SW 1271 (cell line): ENCODE measurements around the gene DGCR8.

ENCODE experiments used
- DNase-seq, 2 experiments: peaks; one replicate each; lab custom pipeline; 2025; lab: John Stamatoyannopoulos, UW

Gene DGCR8

DNA sequence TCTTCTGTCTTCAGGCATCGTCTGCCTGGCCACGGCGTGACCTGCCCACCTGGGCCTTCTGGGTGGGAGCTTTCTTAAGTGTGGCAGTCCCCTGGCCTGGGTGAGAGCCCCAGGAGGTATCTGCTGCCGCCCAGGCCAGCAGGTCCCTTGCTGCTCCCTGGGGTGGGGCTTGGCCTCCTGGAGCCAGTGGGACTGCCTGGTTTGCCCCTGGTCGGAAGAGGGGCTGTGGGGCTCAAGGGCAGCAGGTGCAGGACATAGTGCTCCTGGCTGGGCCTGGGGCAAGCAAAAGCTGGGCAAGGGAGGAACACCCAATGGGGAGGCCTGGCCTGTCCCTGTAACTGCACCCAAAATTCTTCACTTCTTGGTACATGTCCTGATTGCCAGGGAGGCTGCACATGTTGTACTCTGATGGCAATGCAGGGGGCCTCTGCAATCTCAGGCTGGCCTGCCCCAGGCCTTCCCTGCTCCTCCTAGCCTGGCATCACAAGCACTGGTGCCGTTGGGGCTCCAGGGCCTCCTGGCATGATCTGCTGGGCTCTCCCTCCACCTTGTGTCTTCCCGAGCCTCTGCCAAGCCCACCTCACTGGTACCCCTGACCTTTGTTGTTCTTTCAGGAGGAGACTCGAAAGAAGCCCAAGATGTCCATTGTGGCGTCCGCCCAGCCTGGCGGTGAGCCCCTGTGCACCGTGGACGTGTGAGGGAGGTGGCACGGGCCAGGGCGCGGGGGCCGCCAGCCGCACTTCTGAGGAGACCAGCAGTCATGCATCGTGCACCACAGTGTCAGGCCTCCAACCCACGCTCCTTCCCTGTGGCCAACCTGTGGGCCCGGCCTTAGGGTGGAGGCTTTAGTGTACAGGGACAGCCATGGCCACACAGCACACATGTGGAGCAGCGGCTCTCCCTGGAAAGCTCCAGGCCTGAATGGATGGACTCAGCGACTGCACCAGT lies 29.6 kb downstream of the DGCR8 start:
- no peak for DNase-seq

GRCh38 chr22:20110359-20110985 lies 30.4 kb downstream of the DGCR8 start:
- DNase-seq = no peak

DNA sequence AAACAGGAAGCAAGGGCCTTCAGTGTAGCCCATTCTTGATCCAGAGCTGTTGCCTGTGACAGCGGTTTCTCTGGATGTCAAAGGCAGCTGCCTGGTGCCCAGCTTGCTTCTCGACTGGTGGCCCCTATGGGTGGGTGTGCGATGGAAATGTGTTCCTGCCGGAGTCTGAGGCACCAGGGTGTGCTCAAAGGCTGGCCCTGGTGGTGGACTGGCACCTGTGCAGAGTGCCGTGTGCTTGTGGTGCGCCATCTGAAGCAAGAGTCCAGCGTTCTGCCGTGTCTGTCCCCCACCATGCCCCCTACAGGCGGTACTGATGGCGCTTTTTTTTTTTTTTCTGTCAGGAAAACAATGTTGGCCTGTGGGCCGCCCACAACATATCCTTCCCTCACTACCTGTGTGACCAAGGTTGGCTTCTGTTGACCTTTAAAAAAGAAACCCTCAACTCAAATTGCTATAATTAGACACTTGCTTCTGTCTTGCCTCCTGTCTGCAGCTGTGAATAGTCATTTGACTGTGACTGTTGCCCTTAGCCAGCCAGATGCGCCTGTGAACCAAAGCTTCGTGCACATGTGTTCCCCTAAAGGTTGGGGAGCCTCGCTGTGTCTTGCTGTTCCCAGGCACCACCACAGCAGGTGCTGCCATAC lies 31.1 kb downstream of the DGCR8 start:
- DNase-seq = no peak

GRCh38 chr22:20111689-20112622 lies 31.9 kb downstream of the DGCR8 start:
- DNase-seq = no peak

GRCh38 chr22:20112623-20113511 lies 32.8 kb downstream of the DGCR8 start:
- DNase-seq = no peak

- no peak for DNase-seq
Observed at GRCh38 chr22:20113551-20114310, 33.7 kb downstream of the DGCR8 start.

DNA sequence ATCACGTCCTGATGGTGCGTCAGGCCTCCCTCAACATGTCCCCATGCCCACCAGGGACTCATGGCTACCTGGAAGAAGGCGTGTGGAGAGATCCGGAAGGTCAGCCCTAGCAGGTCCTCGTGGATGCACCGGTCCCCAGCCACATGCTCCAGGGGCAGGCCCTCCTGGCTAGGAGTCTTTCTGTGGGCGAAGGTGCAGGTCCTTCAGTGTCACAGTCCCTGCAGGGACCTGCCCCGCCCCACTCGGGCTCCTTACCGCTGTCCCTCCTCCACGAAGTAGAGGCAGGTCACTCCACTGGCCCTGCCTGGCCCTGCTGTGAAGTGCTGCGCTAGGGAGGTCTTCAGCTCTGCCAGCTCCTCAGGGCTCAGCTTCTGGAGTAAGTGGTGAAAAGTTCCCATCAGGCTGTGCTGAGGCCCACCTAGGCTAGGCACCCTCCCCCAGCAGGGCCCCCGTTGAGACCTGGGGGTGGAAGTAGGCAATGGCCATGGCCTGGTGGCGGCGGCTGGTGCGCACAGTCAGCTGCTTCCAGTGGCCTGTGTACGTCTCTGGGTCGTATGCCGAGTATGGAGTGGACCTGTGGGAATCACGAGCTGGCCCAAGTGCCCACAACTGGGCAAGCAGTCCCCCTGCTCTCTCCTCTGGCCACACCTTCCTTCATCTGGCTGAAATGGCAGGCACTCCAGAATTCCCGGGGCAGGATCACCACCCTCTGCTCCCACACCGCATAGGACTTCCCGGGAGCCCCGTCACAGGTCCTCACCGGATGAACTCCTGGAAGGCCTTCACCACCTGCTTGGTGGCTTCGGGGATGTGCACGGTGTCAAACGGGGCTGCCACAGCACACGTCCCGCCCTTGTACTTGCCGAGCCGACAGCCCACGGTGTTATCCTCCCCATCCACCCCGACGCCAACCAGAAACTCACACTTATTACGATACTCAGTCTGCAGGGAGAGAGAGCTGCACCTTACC lies 34.8 kb downstream of the DGCR8 start:
- DNase-seq = no peak

DNA sequence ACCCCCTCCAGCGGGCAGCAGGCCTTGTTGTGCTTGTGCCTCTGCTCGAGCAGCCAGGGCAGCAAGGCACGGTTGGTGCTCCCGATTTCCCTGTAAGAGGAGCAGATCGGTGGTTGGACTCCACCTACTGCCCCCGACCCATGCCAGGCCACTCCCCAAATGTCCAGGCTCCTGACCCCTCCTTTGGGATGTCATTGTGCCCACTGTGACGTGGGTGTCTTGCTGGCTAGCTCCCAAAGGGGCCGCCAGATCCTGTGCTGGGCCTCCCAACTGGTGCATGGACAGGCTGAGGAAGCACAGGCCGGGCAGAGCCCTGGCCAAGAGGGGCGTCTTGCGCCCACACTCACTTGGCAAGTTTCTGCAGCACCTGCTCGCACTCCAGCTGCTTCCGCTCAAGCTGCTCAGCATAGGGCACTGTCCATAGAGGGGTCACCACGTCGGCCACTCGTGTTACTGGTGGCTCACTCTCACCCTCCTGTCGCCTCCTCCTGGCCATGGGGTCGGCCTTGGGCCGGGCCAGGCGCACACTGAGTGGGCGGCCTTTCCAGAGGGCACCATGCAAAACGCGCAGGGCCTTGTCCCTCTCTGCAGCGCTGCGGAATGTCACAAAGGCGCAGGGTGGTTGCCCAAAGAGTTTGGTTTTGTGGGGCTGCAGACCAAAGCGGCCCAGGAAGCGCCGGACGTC lies 35.8 kb downstream of the DGCR8 start, which contains the start of gene RANBP1:
RANBP1 (plus strand) TSS at position 414 of the 685 bp plus-strand sequence; CDS start at position 495, 81 bp downstream.
- DNase-seq = no peak

DNA sequence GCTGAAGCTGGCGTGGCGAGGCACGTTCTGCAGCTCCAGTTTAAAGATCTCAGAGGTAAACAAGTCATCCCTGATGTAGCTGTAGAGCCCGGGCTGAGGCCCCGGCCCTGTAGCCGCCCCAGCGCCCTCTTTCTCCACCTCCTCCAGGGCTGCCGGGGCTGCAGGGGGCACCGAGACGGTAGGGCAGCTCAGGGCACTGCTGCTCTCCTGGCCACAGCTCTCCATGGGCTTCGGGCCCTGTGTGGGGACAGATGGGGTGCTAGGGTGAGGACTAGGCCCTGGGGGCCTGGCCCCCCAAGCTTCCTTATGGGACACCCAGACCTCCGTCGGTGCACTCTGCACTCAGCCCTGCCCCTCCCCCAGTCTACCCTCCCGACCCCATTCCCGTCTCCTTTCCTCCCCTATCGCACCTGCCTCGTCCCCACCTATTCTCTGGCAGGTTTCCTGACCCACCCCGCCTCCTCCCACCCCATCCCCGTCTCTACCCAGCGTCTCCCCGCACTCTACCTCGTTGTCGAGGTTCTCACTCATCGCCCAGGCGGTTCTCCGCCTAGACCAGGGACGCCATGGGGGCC lies 36.4 kb downstream of the DGCR8 start:
- DNase-seq = no peak

DNA sequence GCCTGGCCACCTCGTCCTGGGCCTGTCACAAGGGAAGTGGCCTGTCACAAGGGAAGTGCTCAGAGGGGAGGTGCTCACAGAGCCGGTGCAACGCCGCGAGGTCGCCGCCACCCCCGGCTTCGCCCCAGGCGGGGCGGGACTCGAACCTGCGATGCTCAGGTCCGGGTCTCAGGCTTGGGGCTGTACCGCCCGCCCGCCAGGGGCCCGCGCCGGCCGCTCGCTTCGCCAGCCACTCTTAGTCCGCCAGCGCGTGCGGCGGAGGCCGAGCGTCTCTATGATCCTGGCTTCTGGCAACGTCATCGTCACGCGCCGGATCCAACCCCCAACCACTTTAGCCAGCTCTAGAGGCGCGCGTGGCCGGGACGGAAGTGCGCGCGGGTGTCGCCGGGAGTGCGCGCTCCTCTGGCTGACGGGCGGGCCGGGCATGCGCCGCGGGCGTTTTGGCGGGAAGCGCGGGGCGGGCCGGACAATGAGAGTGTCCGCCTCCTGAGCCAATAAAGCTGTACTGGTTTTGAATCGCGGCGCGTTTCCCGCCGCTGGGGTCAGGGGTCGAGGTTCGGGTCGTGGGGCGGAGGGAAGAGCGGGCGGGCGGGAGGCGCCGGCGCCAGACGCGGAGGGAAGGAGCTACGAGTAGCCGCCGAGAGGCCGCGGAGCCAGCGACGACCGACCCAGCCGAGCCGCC lies 37.1 kb downstream of the DGCR8 start, which contains the start of gene TRMT2A:
TRMT2A (minus strand) TSS at position 276 of the 682 bp plus-strand sequence. CDS start 320 bp downstream, outside the sequence.
- peak; percentile 65 to 90 for DNase-seq

DNA sequence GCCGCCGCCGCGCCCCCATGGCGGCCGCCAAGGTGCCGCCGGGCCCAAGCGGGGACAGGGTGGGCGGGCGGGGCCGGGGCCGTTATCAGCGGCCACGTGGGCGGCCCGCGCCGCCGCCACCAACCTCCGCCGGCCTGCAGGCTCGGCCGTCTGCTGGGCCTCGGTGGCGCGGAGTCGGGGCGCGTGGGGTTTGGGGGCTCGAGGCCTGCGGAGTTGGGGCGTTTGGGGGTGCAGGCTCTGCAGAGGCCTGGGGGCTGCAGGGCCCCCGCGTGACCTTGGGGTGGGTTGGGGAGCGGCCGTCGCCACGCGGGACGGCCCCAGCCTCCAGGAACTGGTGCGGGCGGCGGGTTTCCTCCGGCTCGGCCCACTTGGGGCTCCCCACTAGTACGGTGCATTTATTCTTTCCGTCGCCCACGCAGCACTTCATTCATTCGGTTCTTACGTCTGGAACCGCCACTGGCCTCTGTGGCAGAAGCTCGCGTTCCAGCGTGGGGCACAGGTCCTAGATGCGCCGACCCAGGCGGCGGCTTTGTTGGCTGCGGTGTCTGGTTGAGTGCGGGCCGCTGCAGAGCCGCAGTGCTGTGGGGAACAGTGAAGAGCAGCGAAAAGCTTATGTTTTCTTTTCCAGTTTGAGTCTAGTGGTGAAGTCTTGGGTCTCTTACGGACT lies 37.7 kb downstream of the DGCR8 start:
- no peak for DNase-seq

GRCh38 chr22:20118300-20119020 lies 38.4 kb downstream of the DGCR8 start:
- DNase-seq = no peak

DNA sequence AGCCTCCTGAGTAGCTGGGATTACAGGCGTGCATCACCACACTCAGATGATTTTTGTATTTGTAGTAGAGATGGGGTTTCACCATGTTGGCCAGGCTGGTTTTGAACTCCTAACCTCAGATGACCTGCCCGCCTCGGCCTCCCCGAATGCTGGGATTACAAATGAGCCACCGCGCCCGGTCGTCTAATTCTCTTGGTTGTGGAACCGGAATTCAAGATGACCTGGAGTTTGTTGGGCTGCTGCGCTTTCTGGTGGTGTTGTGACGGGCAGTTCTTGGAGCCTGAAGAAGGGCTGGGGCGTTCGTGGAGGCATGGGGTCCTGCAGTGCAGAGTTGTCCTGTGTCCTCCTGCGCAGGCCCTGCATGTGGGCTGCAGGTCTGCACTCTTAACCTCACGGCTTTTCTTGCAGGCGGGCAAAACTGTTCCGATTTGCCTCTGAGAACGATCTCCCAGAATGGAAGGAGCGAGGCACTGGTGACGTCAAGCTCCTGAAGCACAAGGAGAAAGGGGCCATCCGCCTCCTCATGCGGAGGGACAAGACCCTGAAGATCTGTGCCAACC lies 41.9 kb downstream of the DGCR8 start:
- DNase-seq = no peak

GRCh38 chr22:20123366-20124082 lies 43.5 kb downstream of the DGCR8 start:
- no peak for DNase-seq
